OCI-LY1 (cell line): ENCODE measurements around the gene SPAG9.

Source experiments
- H2AFZ ChIP-seq: fragments of 200-600 bp; sonication (generic), shearing (Covaris generic); 2 replicates; pipeline ENCODE4 v1.6.0; 2014; ENCODE audit warnings: antibody characterized with exemption, mild to moderate bottlenecking, low read length
- H3F3A ChIP-seq: fragments of 200-600 bp; sonication (generic), shearing (Covaris generic); 2 replicates; pipeline ENCODE4 v1.6.0; 2014; ENCODE audit warnings: mild to moderate bottlenecking, antibody characterized with exemption, low read length, moderate library complexity; ENCODE audit not compliant: insufficient read depth
- H3K27ac ChIP-seq: fragments of 200-600 bp; sonication (generic); 2 replicates; pipeline ENCODE4 v1.5.1; 2014; ENCODE audit warnings: low read length, mixed run types, mild to moderate bottlenecking, low read depth; ENCODE audit not compliant: poor library complexity, severe bottlenecking
- H3K27me3 ChIP-seq: fragments of 200-600 bp; sonication (generic); 2 replicates; pipeline ENCODE4 v1.6.0; 2014; ENCODE audit warnings: antibody characterized with exemption, mild to moderate bottlenecking, low read length, moderate library complexity; ENCODE audit not compliant: insufficient read depth
- H3K36me3 ChIP-seq: fragments of 200-600 bp; sonication (generic); 2 replicates; pipeline ENCODE4 v1.6.1; 2014; ENCODE audit warnings: mild to moderate bottlenecking, antibody characterized with exemption, low read length, moderate library complexity, mixed read lengths; ENCODE audit not compliant: insufficient read depth
- H3K4me1 ChIP-seq: fragments of 200-600 bp; sonication (generic); 2 replicates; pipeline ENCODE4 v1.5.1; 2014; ENCODE audit warnings: mild to moderate bottlenecking, low read length, moderate library complexity; ENCODE audit not compliant: insufficient read depth, severe bottlenecking
- H3K4me2 ChIP-seq: fragments of 200-600 bp; sonication (generic), shearing (Covaris generic); 2 replicates; pipeline ENCODE4 v1.6.1; 2014; ENCODE audit warnings: low read length
- H3K4me3 ChIP-seq: fragments of 200-600 bp; sonication (generic); 2 replicates; pipeline ENCODE4 v1.5.1; 2014; ENCODE audit warnings: low read length, low read depth, mild to moderate bottlenecking, mixed read lengths; ENCODE audit not compliant: poor library complexity, severe bottlenecking
- H3K79me2 ChIP-seq: fragments of 200-600 bp; shearing (Covaris generic); 2 replicates; pipeline ENCODE4 v1.6.1; 2016; ENCODE audit warnings: mixed run types, low read length, mixed read lengths; ENCODE audit not compliant: insufficient read depth
- H3K9ac ChIP-seq: fragments of 200-600 bp; sonication (generic), shearing (Covaris generic); 2 replicates; pipeline ENCODE4 v1.6.1; 2014; ENCODE audit warnings: mild to moderate bottlenecking, low read length, mixed read lengths
- H3K9me2 ChIP-seq: fragments of 200-600 bp; sonication (generic), shearing (Covaris generic); 2 replicates; pipeline ENCODE4 v1.6.1; 2014; ENCODE audit warnings: low read depth, mild to moderate bottlenecking, low read length, mixed read lengths
- H3K9me3 ChIP-seq: fragments of 200-600 bp; shearing (Covaris generic); 2 replicates; pipeline ENCODE4 v1.6.1; 2014; ENCODE audit warnings: low read length, mixed read lengths
- H4K20me1 ChIP-seq: fragments of 200-600 bp; sonication (generic), shearing (Covaris generic); 2 replicates; pipeline ENCODE4 v1.6.0; 2016; ENCODE audit warnings: mild to moderate bottlenecking, low read length; ENCODE audit not compliant: insufficient read depth
- CTCF ChIP-seq: fragments of 200-600 bp; sonication (generic), shearing (Covaris generic); IDR thresholded peaks from 2 replicates; pipeline ENCODE4 v1.5.1; 2017; ENCODE audit warnings: mild to moderate bottlenecking, antibody characterized with exemption, low read length, moderate library complexity, mixed read lengths
- EZH2 ChIP-seq: fragments of 200-600 bp; sonication (generic), shearing (Covaris generic); IDR thresholded peaks from 2 replicates; pipeline ENCODE4 v1.8.0; 2017; ENCODE audit warnings: borderline replicate concordance, mixed run types, mild to moderate bottlenecking, antibody characterized with exemption, low read length, moderate library complexity, mixed read lengths

Gene SPAG9

GRCh38 chr17:50956750-50957523 is 163.7 kb downstream of the SPAG9 start:
- no peaks in the 10 kb centered on the region for H3K9me2 ChIP-seq
- H3K79me2 ChIP-seq: no peaks in the 10 kb centered on the region
- TF ChIP-seq CTCF (peak; percentile 88), EZH2 (no peak)
- H3K36me3 ChIP-seq: peaks cover 6% of the 10 kb centered on the region; the same call in 1 of the 2 replicates
- H3K27ac ChIP-seq: no peak overlapping the region
- H4K20me1 ChIP-seq: no peaks in the 10 kb centered on the region
- H3F3A ChIP-seq: no peaks in the 10 kb centered on the region; the same call in 1 of the 2 replicates
- H3K9ac ChIP-seq: no peak overlapping the region
- no peaks in the 10 kb centered on the region for H3K27me3 ChIP-seq
- H2AFZ ChIP-seq: no peak overlapping the region
- H3K4me1 ChIP-seq: peaks cover 1% of the 10 kb centered on the region
- H3K4me2 ChIP-seq: no peak overlapping the region
- no peaks in the 10 kb centered on the region for H3K9me3 ChIP-seq
- no peak overlapping the region for H3K4me3 ChIP-seq

GRCh38 chr17:50956409-50956749 is 164.3 kb downstream of the SPAG9 start:
- no peaks in the 10 kb centered on the region for H3K9me3 ChIP-seq
- H3K27ac ChIP-seq: no peak overlapping the region
- no peak overlapping the region for H2AFZ ChIP-seq
- H3K9me2 ChIP-seq: no peaks in the 10 kb centered on the region
- H4K20me1 ChIP-seq: no peaks in the 10 kb centered on the region
- no peak overlapping the region for H3K9ac ChIP-seq
- H3K36me3 ChIP-seq: peaks cover under 1% of the 10 kb centered on the region; the same call in 1 of the 2 replicates
- no peaks in the 10 kb centered on the region; the same call in 1 of the 2 replicates for H3F3A ChIP-seq
- no peak overlapping the region for H3K4me3 ChIP-seq
- H3K27me3 ChIP-seq: no peaks in the 10 kb centered on the region
- H3K4me2 ChIP-seq: no peak overlapping the region
- H3K4me1 ChIP-seq: peaks cover 4% of the 10 kb centered on the region
- H3K79me2 ChIP-seq: no peaks in the 10 kb centered on the region
- TF ChIP-seq CTCF (no peak), EZH2 (no peak)

DNA sequence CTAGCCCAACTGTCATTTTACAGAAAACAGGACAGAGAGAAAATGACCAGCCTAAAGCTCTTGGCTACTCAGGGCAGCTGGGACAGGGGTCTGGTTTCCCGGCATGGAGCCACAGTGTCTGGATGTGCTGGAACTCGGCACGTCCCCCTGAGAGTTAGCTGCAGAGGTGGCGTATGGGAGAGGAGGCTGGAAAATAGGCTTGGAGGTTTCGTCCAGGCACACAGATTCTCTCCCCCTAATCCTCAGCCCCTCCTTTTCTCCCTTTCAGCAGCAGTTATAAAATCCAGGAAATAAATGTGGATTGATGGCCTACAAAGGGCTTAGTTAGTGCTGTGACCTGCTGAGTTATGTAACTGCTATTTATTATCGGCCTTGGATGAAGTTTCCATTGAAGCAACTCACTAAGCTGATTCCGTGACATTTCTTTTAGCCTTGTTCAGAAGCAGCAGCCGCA is 165.0 kb downstream of the SPAG9 start:
- H3K4me3 ChIP-seq: no peak overlapping the region
- no peak overlapping the region for H2AFZ ChIP-seq
- H3K36me3 ChIP-seq: no peaks in the 10 kb centered on the region; the same call in 1 of the 2 replicates
- H4K20me1 ChIP-seq: no peaks in the 10 kb centered on the region
- no peaks in the 10 kb centered on the region for H3K9me2 ChIP-seq
- no peaks in the 10 kb centered on the region for H3F3A ChIP-seq
- H3K27me3 ChIP-seq: no peaks in the 10 kb centered on the region
- no peak overlapping the region for H3K9ac ChIP-seq
- no peaks in the 10 kb centered on the region for H3K9me3 ChIP-seq
- no peak overlapping the region for H3K27ac ChIP-seq
- TF ChIP-seq CTCF (no peak), EZH2 (no peak)
- no peak overlapping the region for H3K4me2 ChIP-seq
- peaks cover 6% of the 10 kb centered on the region for H3K4me1 ChIP-seq
- no peaks in the 10 kb centered on the region for H3K79me2 ChIP-seq
